HepG2 (cell line): ENCODE results near the gene CCDC8. TPM values are rescaled to one million over a fixed set of nuclear protein-coding genes. Genes with fewer than 3 reads are reported as not detected.

ENCODE experiments used
- ATF7 ChIP-seq, 2 experiments: fragments of 450-650 bp in 1 of 2; sonication (generic) in 1 of 2; formaldehyde crosslinking in 1 of 2; IDR thresholded peaks; 2 replicates each; pipeline versions ENCODE4 v1.4.0 to v1.6.1; 2016 to 2020; ENCODE audit warnings: antibody characterized with exemption in 1 of 2, mild to moderate bottlenecking in 1 of 2, missing genetic modification reagents in 1 of 2
- ATRX ChIP-seq: sonication (generic); formaldehyde crosslinking; IDR thresholded peaks from 2 replicates; pipeline ENCODE4 v1.4.0; 2020; ENCODE audit warnings: missing genetic modification reagents, borderline replicate concordance
- CAMTA2 ChIP-seq: sonication (generic); formaldehyde crosslinking; IDR thresholded peaks from 2 replicates; pipeline ENCODE4 v1.4.0; 2020; ENCODE audit warnings: mild to moderate bottlenecking, missing genetic modification reagents, borderline replicate concordance
- FOSL2 ChIP-seq: sonication (generic); formaldehyde crosslinking; IDR thresholded peaks from 2 replicates; pipeline ENCODE4 v1.4.0; 2020; ENCODE audit warnings: missing genetic modification reagents
- KLF12 ChIP-seq: sonication (generic); formaldehyde crosslinking; IDR thresholded peaks from 2 replicates; pipeline ENCODE4 v1.4.0; 2020; ENCODE audit warnings: missing genetic modification reagents, borderline replicate concordance
- PRDM15 ChIP-seq: sonication (generic); formaldehyde crosslinking; IDR thresholded peaks from 2 replicates; pipeline ENCODE4 v1.4.0; 2020; ENCODE audit warnings: missing genetic modification reagents
- STAT5B ChIP-seq: sonication (generic); formaldehyde crosslinking; IDR thresholded peaks from 2 replicates; pipeline ENCODE4 v1.4.0; 2020; ENCODE audit warnings: missing genetic modification reagents
- polyA plus RNA-seq, 8 experiments: library from polyadenylated mRNA; depleted of rRNA in 3 of 8; stranded (reverse) in 7 of 8; unstranded in 1 of 8; fragments of >200 nt; fragmentation: Illumina TruSeq in 4 of 8; extraction: Trizol in 4 of 8; gene quantifications; 2 replicates each; pipeline versions ENCODE4 v1.2.1 to v1.2.3, GENCODE V29; 2011 to 2016; ENCODE audit warnings: low read depth in 4 of 8, missing spikeins in 1 of 8, mixed read lengths in 1 of 8; ENCODE audit not compliant: insufficient read depth in 1 of 8
- total RNA-seq, 5 experiments: library from RNA; depleted of rRNA; stranded (reverse); fragments of >200 nt; fragmentation: Illumina TruSeq; extraction: Trizol; gene quantifications; 2 replicates each; pipeline ENCODE4 v1.2.3, GENCODE V29; 2016; ENCODE audit warnings: low read depth in 1 of 5
- TF ChIP-seq, protein P1 (sequence below): sonication (generic); formaldehyde crosslinking; IDR thresholded peaks from 2 replicates; pipeline ENCODE4 v1.4.0; 2020; ENCODE audit warnings: low read depth, mild to moderate bottlenecking, missing genetic modification reagents
- TF ChIP-seq, protein P2 (sequence below): IDR thresholded peaks from 2 replicates; pipeline ENCODE4 v1.6.1; 2016

CCDC8 gene
- total and polyA plus RNA-seq, 2 of the 13 experiments (the other 11 are each of a cell fraction or from before 2014, with no cell fraction given), result 0.04 TPM; not detected in 1

GRCh38 chr19:46411925-46412649, 1.3 kb downstream of the CCDC8 start (continued):
- TF ChIP-seq CAMTA2 (no peak), PRDM15 (no peak), STAT5B (CRISPR knock-in tag) (no peak), FOSL2 (no peak), ATF7 (IDR thresholded peaks at IDR 0.05) (no peak), ATF7 (CRISPR knock-in tag; IDR thresholded peaks at IDR 0.05) (no peak), ATRX (CRISPR knock-in tag) (no peak), KLF12 (CRISPR knock-in tag) (no peak)
- TF ChIP-seq, protein P1, sequence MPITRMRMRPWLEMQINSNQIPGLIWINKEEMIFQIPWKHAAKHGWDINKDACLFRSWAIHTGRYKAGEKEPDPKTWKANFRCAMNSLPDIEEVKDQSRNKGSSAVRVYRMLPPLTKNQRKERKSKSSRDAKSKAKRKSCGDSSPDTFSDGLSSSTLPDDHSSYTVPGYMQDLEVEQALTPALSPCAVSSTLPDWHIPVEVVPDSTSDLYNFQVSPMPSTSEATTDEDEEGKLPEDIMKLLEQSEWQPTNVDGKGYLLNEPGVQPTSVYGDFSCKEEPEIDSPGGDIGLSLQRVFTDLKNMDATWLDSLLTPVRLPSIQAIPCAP (CRISPR knock-in tag), result no peak
- TF ChIP-seq, protein P2, sequence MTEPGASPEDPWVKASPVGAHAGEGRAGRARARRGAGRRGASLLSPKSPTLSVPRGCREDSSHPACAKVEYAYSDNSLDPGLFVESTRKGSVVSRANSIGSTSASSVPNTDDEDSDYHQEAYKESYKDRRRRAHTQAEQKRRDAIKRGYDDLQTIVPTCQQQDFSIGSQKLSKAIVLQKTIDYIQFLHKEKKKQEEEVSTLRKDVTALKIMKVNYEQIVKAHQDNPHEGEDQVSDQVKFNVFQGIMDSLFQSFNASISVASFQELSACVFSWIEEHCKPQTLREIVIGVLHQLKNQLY (CRISPR knock-in tag), result no peak
